ENCODE data around the gene IGLL5. TPM values are rescaled to one million over a fixed set of nuclear protein-coding genes. Genes with fewer than 3 reads are reported as not detected.

IGLL5 gene
- total RNA-seq, 1 donor from 2014 or later, result not detected

DNA sequence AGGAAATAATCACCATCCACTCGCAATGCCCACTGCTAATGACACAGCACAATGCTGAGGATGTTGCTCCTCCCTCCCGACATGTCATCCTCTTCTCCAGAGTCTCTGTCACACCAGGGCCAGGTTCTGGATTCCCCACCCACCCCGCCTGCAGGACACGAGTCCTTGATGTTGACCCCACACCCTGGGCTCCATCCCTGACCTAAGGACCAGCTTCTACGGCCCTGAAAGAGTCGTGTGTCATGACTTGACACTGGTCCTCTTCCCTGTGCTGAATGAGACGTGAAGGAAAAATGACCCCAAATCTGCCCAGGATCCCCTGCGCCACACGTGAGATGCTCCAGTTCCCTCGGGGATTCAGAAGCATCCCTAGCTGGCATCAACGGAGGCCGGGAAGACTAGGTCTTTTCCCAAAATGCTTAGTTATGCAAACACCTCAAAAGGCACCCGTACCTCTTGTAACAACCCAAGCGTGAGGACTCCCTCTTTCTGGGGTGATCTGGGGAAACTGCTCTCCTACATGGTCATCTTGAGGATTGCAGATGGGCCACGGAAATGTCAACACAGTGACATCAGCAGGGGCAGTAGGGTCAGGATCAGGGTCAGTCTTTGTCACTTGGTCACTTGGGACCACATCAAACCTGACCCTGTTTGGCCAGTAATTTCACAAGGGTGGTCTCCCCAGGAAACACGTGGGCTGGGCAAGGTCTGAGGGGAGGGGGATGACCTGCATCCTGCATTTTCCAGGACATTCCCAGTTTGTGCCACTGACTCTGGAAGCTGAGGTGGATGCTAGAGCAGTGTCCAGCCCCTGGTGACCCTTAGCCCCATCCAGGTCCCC is 42.0 kb downstream of the IGLL5 start:
- DNase-seq (ENCODE audit: low read depth), result no peak
- H3K4me3 ChIP-seq (ENCODE audit: low read depth, low read length), result no peak overlapping the region
- TF ChIP-seq, protein P1, sequence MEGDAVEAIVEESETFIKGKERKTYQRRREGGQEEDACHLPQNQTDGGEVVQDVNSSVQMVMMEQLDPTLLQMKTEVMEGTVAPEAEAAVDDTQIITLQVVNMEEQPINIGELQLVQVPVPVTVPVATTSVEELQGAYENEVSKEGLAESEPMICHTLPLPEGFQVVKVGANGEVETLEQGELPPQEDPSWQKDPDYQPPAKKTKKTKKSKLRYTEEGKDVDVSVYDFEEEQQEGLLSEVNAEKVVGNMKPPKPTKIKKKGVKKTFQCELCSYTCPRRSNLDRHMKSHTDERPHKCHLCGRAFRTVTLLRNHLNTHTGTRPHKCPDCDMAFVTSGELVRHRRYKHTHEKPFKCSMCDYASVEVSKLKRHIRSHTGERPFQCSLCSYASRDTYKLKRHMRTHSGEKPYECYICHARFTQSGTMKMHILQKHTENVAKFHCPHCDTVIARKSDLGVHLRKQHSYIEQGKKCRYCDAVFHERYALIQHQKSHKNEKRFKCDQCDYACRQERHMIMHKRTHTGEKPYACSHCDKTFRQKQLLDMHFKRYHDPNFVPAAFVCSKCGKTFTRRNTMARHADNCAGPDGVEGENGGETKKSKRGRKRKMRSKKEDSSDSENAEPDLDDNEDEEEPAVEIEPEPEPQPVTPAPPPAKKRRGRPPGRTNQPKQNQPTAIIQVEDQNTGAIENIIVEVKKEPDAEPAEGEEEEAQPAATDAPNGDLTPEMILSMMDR (conservative IDR thresholded peaks at IDR 0.05; ENCODE audit: low read depth, low read length), result no peak

DNA sequence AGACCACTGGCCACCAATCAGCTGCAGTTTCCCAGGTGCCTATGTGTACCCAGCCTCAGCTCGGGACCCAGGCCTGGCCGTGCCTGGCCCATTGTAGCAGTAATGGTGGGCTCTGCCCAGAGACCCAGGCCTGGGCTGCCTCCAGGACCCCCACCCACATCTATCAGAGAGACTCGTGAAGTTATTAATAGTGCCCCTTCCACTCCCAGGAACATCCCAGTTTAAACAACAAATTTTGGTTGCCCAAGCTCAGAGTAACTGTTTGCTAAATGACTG is 42.5 kb downstream of the IGLL5 start:
- DNase-seq (ENCODE audit: low read depth), result no peak
- TF ChIP-seq, protein P1 (conservative IDR thresholded peaks at IDR 0.05; ENCODE audit: low read depth, low read length), result no peak
- H3K4me3 ChIP-seq (ENCODE audit: low read depth, low read length), result no peak overlapping the region

DNA sequence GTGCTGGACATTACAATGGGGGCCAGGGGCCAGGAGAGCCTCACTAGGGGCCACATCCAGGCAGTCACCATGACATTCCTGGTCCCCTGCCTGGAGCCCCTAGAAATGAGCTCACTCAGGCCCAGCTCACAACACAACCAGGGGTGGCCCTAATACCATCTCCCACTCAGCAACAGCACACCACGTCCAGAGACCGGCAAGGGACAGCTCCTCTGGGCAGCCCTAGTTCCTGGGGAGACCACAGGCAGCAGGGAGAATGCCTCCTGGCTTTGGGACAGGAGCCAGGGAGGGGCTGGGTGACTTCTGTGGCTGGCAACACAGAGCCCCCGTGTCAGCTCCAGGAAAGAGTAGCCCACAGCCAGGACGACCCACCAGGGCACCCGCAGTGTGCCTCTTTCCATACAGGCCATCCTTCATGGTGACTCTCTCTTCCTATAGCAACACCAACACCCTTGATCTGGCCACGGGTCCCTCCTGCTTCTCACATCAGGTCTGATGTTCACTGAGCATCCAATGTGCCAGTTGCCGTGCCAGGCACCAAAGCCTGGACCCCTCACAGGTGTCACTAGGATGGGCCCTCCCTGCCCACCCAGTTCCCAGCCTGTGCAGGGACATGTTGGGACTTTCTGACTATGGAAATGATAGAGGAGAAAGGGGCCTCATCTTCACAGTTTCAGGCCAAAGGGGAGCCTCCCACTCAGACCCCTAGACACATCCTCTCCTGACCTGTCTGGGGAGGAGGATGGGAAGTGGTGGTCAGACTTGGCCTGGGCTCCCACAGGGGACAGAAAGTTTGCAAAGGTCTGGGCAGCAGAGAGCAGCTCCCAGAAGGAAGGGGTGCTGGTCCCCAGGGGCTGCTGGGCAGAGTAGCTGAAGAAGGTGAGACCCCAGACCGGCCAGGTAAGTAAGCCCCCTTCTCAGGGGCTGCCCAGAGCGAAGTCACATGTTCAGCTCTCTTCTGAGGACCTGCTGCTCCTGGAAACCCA is 43.2 kb downstream of the IGLL5 start:
- TF ChIP-seq, protein P1 (conservative IDR thresholded peaks at IDR 0.05; ENCODE audit: low read depth, low read length), result no peak

DNA sequence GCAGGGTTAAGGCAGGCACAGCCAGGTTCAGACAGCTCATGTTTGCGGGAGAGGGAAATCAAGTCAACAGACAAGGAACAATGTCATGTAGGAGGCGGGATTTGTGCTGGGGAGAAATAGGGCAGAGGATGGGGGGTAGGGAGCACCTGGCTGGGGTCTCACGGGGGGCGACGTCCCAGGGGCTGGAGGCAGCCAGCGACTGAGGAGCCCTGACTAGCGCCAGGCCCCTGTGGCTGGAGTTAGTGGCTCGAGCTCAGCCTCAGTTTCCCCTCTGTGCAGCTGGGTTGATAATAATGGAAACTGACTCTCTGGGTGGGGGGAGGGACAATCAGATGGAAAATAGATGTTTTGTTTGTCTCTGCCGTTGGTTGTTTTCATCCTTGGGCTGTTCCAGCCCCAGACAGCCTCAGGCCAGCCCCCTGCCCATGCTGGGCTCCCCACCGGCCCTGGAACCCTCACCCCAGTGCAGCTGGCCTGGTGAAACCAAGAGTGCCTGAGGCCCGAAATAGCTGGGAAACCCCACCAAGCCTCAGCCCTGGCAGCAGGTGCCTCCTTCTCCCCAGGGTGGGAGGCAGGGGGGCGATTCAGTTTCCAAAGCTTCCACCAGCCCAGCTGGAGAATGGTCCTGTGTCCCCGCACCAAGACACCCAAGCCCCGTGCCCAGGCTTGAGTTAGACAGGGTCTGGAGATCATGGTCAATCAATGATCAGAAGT is 44.1 kb downstream of the IGLL5 start:
- no peak overlapping the region for H3K4me3 ChIP-seq (ENCODE audit: low read depth, low read length)
- no peak for DNase-seq (ENCODE audit: low read depth)
- TF ChIP-seq, protein P1 (conservative IDR thresholded peaks at IDR 0.05; ENCODE audit: low read depth, low read length), result no peak

More for the DNA sequence above, 43.2 kb downstream of the IGLL5 start:
- H3K4me3 ChIP-seq (ENCODE audit: low read depth, low read length), result no peak overlapping the region
- DNase-seq (ENCODE audit: low read depth), result no peak

DNA sequence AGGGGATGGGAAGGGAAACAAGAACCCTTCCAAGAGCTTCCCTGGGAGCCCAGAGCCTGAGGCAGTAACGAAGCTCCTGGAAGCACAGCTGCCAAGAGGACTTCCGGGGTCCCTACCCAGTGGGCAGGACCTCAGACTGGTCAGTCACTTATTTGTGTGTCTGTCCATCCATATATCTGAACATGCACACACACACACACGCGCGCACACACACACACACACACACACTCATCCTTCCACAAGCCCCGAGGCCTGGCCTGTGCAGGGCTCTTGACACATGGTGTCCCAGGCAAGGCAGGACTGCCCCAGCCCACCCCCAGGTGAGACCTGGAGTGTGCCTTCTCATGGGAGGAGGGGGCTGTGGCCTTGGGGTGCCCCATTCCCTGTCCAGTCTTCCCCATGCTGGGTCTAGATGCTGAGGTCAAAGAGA is 44.9 kb downstream of the IGLL5 start:
- TF ChIP-seq, protein P1 (conservative IDR thresholded peaks at IDR 0.05; ENCODE audit: low read depth, low read length), result no peak
- no peak for DNase-seq (ENCODE audit: low read depth)
- H3K4me3 ChIP-seq (ENCODE audit: low read depth, low read length), result no peak overlapping the region

DNA sequence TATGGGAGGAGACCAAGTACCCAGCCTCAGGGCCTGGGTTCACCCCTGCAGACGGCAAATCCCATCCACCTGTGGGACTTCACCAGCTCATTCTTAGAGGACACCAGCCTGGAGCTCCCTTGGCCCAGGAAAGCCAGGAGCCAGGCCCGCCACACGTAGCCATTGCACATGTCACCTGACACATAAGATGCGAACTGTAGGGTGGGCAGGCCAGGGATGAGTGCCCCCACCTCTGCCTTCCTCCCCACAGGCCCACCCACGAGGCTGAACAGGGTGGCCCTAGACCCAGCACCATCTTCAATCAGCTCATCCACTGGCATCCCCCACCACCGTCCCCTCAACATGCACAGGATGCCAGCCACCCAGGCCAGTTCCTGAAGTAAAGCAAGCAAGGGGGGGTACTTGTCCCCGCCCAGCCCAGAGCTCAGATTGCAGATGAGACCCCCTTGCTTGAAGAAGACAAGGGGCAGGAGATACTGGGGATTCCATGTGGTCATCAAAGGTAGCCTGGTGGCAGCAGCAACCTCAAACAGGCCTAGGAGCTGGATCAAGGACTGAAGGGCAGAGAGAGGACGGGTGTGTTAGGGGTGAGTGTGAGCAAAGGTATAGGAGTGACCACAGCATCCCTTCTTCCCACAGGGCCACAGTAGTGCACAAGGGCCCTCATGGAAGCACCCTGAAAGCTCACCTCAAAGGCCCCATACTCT is 45.6 kb downstream of the IGLL5 start:
- TF ChIP-seq, protein P1 (conservative IDR thresholded peaks at IDR 0.05; ENCODE audit: low read depth, low read length), result no peak

More for the DNA sequence above, 45.6 kb downstream of the IGLL5 start:
- H3K4me3 ChIP-seq (ENCODE audit: low read depth, low read length), result no peak overlapping the region
- no peak for DNase-seq (ENCODE audit: low read depth)

Data from epithelial cell of proximal tubule (primary cell).